Measurements from ENCODE around the gene FNBP1L.

FNBP1L gene

GRCh38 chr1:93565496-93566206 is 117.7 kb downstream of the FNBP1L start:
- in situ Hi-C loops (cut with MboI; ENCODE audit: low sequenced_read_pairs) = no loop called here

- in situ Hi-C loops (cut with MboI; ENCODE audit: low sequenced_read_pairs) = no loop called here
Observed at GRCh38 chr1:93566227-93566626, 118.3 kb downstream of the FNBP1L start.

- in situ Hi-C loops (cut with MboI; ENCODE audit: low sequenced_read_pairs) = no loop called here
Observed at GRCh38 chr1:93567255-93567918, 119.5 kb downstream of the FNBP1L start.

GRCh38 chr1:93569489-93569888 is 121.6 kb downstream of the FNBP1L start:
- in situ Hi-C loops (cut with MboI; ENCODE audit: low sequenced_read_pairs) = no loop called here

GRCh38 chr1:93571623-93572310 is 123.8 kb downstream of the FNBP1L start:
- in situ Hi-C loops (cut with MboI; ENCODE audit: low sequenced_read_pairs) = no loop called here

- in situ Hi-C loops (cut with MboI; ENCODE audit: low sequenced_read_pairs) = no loop called here
Observed at GRCh38 chr1:93573940-93574469, 126.1 kb downstream of the FNBP1L start.

- in situ Hi-C loops (cut with MboI; ENCODE audit: low sequenced_read_pairs) = no loop called here
Observed at GRCh38 chr1:93574511-93574910, 126.6 kb downstream of the FNBP1L start.

- in situ Hi-C loops (cut with MboI; ENCODE audit: low sequenced_read_pairs) = no loop called here
Observed at GRCh38 chr1:93574991-93575390, 127.1 kb downstream of the FNBP1L start.

GRCh38 chr1:93575621-93576284 is 127.8 kb downstream of the FNBP1L start:
- in situ Hi-C loops (cut with MboI; ENCODE audit: low sequenced_read_pairs) = no loop called here

- in situ Hi-C loops (cut with MboI; ENCODE audit: low sequenced_read_pairs) = no loop called here
Observed at GRCh38 chr1:93576346-93576745, 128.4 kb downstream of the FNBP1L start.

GRCh38 chr1:93576746-93577145 is 128.8 kb downstream of the FNBP1L start:
- in situ Hi-C loops (cut with MboI; ENCODE audit: low sequenced_read_pairs) = no loop called here

GRCh38 chr1:93577536-93578432 is 129.9 kb downstream of the FNBP1L start:
- in situ Hi-C loops (cut with MboI; ENCODE audit: low sequenced_read_pairs) = no loop called here

- in situ Hi-C loops (cut with MboI; ENCODE audit: low sequenced_read_pairs) = no loop called here
Observed at GRCh38 chr1:93578433-93578830, 130.5 kb downstream of the FNBP1L start.

- in situ Hi-C loops (cut with MboI; ENCODE audit: low sequenced_read_pairs) = no loop called here
Observed at GRCh38 chr1:93578911-93579825, 131.2 kb downstream of the FNBP1L start.

GRCh38 chr1:93579891-93580290 is 132.0 kb downstream of the FNBP1L start:
- in situ Hi-C loops (cut with MboI; ENCODE audit: low sequenced_read_pairs) = no loop called here

- in situ Hi-C loops (cut with MboI; ENCODE audit: low sequenced_read_pairs) = no loop called here
Observed at GRCh38 chr1:93581917-93582850, 134.3 kb downstream of the FNBP1L start.

GRCh38 chr1:93584261-93585003 is 136.5 kb downstream of the FNBP1L start:
- in situ Hi-C loops (cut with MboI; ENCODE audit: low sequenced_read_pairs) = no loop called here

Data from HL-60/S4 treated with phorbol 12-myristate 13-acetate at 8.2 ng/mL for 4 days and 3 days (cell line).